SH-SY5Y (cell line): ENCODE data around the gene PAPPA.

Experiments used
- GATA2 ChIP-seq: IDR thresholded peaks from 2 replicates; pipeline ENCODE4 v1.6.1; 2011; ENCODE audit warnings: mild to moderate bottlenecking, low read depth, low read length
- GATA3 ChIP-seq: IDR thresholded peaks from 2 replicates; pipeline ENCODE4 v1.6.1; 2011; ENCODE audit warnings: low read depth, mild to moderate bottlenecking, low read length, moderate library complexity

PAPPA gene

DNA sequence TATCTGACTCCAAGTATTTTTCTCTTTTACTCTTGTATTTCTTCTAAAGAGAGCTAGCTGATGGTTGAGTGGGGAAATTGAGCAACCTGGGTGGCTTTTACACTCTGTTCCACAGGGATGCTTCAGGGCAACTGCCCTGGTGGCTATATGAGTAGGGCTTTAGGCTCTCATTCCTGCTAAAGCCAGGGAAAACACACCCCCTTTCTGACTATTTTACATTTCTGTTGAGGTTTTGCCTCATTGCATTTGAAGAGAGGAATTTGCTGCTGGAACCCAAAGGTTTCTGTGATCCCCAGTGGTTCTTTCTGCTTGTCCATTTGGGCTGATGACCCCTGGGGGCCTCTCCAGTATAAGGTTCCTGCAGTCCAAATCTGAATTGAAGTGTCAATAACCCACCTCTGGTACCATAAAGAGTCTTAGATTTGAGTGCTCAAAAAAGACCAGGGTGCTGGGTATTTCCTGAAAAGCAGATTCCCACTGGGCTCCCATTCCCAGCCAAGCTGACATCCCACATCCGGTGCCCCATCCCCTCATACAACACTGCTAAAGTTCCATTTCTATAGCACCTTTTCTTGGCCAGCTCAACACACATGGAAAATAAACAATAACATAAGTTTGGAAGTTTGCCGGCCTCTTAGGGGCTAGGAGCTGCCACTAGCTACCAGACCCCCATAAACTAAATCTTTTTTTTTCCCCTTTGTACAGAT is 59.5 kb downstream of the PAPPA start:
- no peak for TF ChIP-seq GATA3
- TF ChIP-seq GATA2, result no peak

DNA sequence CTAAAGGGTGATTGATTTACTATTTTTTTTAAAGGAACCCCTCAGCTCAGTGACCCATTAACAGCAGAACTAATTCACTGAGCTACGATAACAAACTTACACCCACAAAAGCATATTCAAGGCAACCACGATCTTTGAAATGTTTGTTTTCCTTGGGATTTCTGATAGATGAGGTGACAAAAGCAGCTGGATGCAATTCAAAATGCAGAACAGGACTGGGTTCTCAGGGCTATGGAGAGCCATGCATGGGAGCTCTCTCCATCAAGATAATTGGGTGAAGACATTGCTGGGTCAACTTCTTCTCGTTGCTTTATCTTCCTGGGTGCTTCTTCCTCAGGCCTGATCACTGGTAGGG is 60.1 kb downstream of the PAPPA start:
- TF ChIP-seq GATA2 (no peak), GATA3 (no peak)

DNA sequence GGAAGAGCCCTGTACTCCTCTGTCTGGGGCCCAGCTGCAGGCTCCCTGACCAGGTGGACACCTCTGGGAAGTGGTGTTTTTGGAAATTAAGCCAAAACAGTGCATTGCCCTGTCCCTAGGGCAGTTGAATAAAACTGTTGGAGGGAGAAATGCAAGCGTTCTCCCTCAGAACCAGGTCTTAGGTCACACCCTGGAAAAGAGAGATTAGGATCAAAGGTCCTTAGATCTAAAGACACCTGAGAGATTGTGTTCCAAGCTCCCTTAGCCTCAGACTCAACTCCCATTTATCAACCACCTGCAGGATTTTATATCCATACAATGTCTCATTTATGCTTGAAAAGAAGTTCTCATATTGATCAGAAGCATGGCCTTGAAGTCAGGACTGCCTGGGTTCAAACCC is 64.8 kb downstream of the PAPPA start:
- TF ChIP-seq GATA2, result no peak
- TF ChIP-seq GATA3, result no peak

DNA sequence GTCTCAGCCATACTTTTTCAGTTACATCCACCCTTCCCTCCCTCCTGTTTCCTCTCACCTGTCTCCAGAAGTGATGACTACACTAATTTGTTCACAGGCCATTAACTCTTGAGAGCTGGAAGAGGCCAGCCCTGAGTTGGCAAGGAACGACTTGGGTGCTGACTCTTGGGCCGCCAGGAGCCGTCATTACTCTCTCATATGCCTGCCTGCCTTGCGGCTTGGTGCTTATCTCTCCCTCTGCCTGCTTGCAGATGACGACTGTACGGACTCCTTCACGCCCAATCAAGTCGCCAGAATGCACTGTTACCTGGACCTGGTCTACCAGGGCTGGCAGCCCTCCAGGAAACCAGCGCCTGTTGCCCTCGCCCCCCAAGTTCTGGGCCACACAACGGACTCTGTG is 66.1 kb downstream of the PAPPA start:
- TF ChIP-seq GATA2 (no peak), GATA3 (no peak)

DNA sequence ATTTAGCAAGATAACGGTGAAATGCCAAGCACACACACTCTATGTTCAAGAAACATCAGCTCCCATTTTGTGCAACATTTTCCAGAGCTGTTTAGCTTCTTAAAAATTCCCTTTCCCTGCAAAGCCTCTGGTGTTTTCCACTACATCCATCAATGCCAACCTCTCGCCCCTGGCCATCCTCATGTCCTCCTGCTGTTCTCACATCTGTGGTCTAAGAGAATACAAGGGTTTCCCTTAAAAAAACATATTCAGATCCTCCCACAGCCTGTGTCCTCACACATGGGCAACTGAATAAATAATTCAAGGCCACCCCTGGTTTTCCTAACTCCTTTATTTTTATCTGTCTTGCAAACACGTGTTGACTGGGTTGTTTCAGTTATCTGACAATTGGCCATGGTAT is 70.3 kb downstream of the PAPPA start:
- TF ChIP-seq GATA3, result no peak
- TF ChIP-seq GATA2, result no peak

DNA sequence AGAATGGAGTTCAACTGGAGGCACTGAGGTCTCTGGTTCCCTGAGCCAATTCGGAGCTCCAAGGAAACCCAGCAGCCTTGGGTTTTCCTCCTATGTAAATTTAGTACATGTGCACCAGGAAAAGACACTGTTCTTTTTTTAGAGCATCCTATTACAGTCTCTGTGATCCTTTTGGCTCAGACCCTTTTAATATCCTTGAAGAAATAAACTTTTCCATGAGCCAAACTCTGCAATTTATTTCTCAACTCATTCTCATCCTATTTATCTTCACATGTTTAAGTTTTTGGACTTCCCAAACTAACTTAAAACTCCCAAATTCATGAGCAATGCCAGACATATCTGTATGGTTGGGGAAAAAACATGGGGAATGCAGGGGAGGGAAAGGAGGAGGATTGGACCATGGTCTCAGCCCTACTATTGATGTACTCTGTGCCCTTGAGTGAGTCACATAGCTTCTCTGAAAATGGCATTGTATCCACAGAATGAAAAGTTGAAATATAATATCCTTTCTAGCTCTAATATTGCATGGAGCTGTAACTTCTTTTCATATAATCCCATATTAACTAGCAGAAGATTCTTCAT is 76.6 kb downstream of the PAPPA start:
- no peak for TF ChIP-seq GATA3
- TF ChIP-seq GATA2, result no peak

DNA sequence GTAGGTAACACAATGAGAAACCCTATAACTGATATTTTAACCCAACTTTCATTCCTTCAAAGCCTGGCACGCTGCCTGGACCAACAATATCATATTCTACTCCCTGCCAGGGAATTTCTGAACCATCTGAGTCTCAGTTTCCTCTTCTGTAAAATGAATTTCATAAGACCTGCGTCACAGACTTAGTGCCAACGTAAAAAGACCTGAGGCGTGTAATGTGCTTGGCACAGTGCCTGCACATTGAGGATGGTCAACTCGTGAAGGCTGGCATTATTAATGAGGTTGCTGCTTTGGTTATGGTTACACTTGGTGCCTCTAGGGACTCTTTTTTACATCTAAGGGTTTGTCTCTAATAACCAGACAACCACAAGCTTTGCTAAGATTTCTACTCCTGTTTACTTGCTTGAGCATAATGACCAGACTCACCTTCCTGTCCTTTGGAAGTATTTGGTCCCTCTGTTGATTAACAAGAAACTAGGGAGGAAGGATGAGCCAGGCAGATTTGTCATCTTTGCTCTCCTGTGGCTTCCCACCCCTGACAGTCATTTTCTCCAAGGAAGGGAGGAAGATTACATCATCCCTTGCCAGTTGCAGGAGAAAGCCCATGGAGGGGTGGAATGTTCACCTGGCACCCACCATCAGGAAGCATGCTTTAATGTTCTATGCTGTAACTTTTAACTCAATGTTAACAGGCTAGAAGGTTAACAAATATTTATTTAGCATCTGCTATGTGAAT is 79.0 kb downstream of the PAPPA start:
- TF ChIP-seq GATA3, result no peak
- no peak for TF ChIP-seq GATA2

DNA sequence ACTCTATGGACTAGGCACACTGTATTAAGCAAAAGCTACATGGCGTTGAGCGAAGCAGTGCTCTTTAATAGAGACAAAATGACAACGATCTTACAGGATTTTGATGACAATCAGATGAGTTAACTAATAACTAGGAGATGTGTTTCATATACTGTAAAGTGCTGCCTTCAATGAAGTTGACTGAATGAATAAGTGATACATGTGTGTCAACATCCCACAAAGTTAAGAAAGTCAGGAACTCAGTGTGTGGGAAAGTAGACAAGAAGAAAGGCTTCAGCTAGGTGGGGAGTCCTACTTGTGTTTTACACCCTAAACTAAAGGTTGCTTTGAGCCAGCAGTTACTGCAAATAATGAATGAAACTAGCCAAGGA is 79.6 kb downstream of the PAPPA start:
- TF ChIP-seq GATA3 (no peak), GATA2 (no peak)

DNA sequence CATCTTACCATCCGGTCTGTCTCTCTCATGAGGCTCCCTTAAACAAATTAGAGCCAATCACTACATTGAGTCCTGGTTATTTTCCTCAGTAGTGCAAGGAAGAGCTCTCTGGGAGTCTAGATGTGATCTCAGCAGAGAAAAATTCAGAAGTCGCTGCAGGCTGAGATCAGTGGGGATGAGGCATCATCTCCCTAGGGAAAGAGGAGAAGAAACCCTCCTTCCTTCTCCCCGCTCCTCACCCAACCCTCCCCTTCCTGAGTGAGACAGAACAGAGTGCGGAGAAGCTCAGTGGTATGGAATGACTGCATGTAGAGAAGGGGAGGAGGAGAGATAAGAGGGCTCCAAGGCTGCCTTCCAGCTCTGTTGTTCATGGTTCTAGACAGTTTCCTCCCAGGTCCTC is 80.5 kb downstream of the PAPPA start:
- TF ChIP-seq GATA2 (no peak), GATA3 (no peak)

DNA sequence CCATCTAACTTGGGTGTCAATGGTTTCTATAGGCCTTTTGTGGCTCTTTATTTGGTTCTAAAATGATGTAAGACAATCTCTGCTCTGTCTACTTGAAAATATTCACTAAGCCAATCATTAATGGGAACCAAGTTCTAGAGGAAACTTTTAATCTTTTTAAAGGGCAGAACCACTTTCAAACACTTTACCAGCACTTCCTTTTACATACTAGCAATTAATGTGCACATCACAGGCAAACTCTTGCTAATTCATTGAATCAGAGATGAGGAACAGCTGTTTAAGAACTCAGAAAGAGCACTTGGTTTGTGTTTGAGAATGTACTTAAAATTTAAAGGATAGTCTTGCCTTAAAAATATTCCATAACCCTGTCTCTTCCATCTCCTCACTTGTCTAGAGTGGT is 83.4 kb downstream of the PAPPA start:
- TF ChIP-seq GATA3 (no peak), GATA2 (no peak)

DNA sequence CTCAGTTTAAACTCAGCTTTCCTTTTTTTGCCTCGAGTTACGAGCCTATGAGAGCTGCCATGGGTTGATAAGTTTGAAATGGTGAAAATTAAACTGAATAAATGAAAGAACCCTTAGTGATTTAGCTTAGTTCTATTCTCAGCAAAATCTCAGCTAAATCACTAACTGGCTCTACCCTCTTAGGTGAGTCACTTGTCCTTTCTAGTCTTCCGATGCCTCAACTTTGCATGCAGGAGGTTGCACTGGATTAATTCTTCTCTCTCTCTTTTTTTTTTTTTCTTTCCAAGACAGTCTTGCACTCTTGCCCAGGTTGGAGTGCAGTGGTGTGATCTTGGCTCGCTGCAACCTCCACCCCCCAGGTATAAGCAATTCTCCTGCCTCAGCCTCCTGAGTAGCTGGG is 83.9 kb downstream of the PAPPA start:
- TF ChIP-seq GATA2 (no peak), GATA3 (no peak)

DNA sequence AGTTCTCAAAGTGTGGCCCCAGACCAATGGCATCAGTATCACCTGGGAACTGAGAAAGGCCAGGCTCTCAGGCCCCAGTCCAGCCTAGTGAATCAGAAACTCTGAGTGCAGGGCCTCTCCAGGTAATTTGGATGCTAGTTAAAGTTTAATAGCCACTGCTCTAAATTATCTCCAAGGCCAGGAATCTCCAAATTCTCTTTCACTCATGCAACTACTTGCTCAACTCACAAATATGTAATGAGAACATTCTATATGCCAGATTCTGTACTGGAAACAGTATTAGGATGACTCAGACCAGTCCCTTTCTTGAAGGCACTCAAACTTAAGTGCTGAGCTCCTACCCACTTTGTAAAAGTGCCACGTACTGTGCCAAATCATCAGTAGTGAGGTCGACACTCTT is 84.6 kb downstream of the PAPPA start:
- no peak for TF ChIP-seq GATA3
- no peak for TF ChIP-seq GATA2

DNA sequence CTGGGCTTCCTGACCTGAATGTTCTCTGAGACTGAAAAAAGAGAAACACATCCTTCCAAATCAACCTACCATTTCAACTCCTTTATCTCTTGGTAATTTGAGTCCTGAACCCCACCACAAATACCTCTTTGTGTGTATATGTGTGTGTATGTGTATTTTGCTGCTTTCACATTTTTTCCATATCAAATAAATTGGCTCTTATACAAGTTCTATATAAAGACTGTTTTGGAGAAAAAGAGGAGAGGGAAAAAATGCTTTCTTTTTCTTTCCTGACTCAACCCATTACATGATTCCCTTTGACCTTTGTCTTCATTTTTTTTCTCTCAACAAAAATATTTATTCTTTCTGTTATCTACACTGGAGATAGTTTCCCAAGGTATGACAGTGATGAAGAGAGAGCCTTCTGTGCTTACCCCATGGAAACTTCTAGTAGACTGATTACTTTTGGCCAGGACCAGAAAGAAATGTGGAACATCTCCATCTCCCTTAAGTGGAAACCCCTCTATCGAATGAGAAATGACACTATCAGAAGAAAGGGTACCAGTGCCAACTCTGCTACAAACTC is 85.3 kb downstream of the PAPPA start:
- TF ChIP-seq GATA3, result no peak
- TF ChIP-seq GATA2, result no peak

DNA sequence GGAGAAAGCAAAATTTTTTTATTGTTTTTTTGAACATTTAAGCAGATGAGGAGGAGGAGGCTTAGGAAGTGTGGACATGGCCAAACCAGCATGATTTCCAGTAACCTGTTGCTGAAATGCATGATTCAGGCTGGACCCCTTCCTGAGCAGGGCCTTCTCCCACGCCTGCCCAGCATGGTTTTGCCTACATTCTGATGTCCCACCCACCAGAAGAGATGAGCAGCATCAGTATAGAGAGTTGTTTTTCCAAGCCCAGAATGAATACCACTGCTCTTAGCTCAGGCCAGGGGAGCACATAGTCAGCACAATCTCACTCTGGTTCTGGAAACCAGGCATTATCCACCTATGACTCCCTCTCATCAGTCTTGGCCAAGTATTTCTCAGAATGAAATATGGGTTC is 90.1 kb downstream of the PAPPA start:
- TF ChIP-seq GATA2 (no peak), GATA3 (no peak)

DNA sequence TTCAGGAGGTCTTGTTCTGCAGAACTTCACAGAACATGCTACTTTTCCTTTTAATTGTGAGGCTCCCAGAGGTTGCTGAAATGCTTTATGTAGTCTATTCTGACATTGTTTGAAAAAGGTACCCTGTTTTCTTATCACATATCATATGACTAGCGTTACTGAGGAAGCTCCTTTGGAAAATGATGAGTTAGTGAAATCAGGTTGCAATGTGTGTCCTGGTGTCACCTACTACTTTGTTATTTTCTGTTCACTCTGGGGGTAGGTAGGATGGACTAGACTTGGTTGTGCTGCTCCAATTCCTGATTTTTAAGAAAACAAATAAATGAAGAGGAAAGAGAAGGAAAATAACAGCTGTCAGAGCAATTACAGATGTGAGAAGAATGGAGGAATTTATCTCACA is 93.7 kb downstream of the PAPPA start:
- no peak for TF ChIP-seq GATA2
- TF ChIP-seq GATA3, result no peak

DNA sequence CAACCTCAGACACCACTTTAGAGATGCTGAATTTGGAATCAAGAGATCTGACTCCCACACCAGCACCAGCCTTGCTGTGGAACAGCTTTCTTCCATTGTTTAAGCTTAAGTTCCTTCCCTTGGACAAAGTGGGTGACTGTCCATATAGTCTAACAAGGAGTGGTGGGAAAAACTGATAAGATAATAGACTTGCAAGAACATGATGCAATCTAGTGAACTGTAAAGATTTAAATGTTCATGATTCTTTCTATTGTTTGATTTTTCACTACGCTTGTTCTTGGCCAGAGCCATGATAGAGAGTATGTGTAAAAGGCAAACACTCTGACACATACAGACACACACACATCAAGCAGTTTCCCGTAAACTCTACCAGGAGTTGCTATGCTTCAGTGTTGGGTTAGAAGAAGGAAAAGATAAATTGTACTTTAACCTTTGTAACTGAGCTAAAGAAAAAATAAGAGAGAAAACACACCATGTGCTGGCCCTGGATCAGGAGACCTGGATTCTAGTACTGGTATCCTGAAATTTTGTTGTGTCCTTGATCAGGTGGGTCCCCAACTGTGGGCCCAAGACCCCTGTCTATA is 94.3 kb downstream of the PAPPA start:
- no peak for TF ChIP-seq GATA2
- TF ChIP-seq GATA3, result no peak
